HL-60 (cell line): ENCODE results near the gene PEX6.

Source experiments
- CTCF ChIP-seq: IDR thresholded peaks from one replicate; pipeline ENCODE4 v1.5.1; 2011; ENCODE audit warnings: low read length, control low read depth, inconsistent platforms; ENCODE audit not compliant: insufficient read depth
- GABPA ChIP-seq: IDR thresholded peaks from 2 replicates; pipeline ENCODE4 v1.6.1; 2012; ENCODE audit warnings: low read depth
- POLR2AphosphoS5 ChIP-seq: IDR thresholded peaks from 2 replicates; pipeline ENCODE4 v1.6.1; 2012; ENCODE audit warnings: low read depth
- REST ChIP-seq: IDR thresholded peaks from 2 replicates; pipeline ENCODE4 v1.6.1; 2012; ENCODE audit warnings: low read depth; ENCODE audit not compliant: insufficient replicate concordance
- SPI1 ChIP-seq: IDR thresholded peaks from 2 replicates; pipeline ENCODE4 v1.6.1; 2012; ENCODE audit warnings: low read depth, mild to moderate bottlenecking, borderline replicate concordance

GRCh38 chr6:42938428-42938796, 40.6 kb downstream of the PEX6 start:
- no peak; the same call in 1 of the 2 replicates for TF ChIP-seq POLR2AphosphoS5
- TF ChIP-seq CTCF, result no peak
- no peak for TF ChIP-seq REST
- no peak for TF ChIP-seq SPI1
- TF ChIP-seq GABPA, result no peak
